HepG2 (cell line): ENCODE measurements around the gene ZNF343. TPM values are rescaled to one million over a fixed set of nuclear protein-coding genes. Genes with fewer than 3 reads are reported as not detected.

Experiments used
- BCL6 ChIP-seq: IDR thresholded peaks from 2 replicates; pipeline ENCODE4 v1.6.1; 2016; ENCODE audit warnings: missing genetic modification reagents, missing compliant biosample characterization
- HNF4A ChIP-seq: sonication (generic); formaldehyde crosslinking; IDR thresholded peaks from 2 replicates; pipeline ENCODE4 v1.4.0; 2020; ENCODE audit warnings: missing genetic modification reagents
- LCORL ChIP-seq, 2 experiments: fragments of 450-650 bp in 1 of 2; sonication (generic) in 1 of 2; formaldehyde crosslinking in 1 of 2; IDR thresholded peaks; 2 replicates each; pipeline versions ENCODE4 v1.5.0 to v1.6.1; 2017 to 2020; ENCODE audit warnings: antibody characterized with exemption in 1 of 2, missing genetic modification reagents in 1 of 2
- NFKB2 ChIP-seq: sonication (generic); formaldehyde crosslinking; IDR thresholded peaks from 2 replicates; pipeline ENCODE4 v1.4.0; 2020; ENCODE audit warnings: missing genetic modification reagents, borderline replicate concordance
- RAD21 ChIP-seq: fragments of 450-650 bp; formaldehyde crosslinking; IDR thresholded peaks from 2 replicates; pipeline ENCODE4 v1.5.0; 2020; ENCODE audit warnings: mild to moderate bottlenecking
- REPIN1 ChIP-seq: sonication (generic); formaldehyde crosslinking; IDR thresholded peaks from 2 replicates; pipeline ENCODE4 v1.8.0; 2022; ENCODE audit warnings: missing genetic modification reagents, low read depth, mild to moderate bottlenecking, borderline replicate concordance
- SIN3B ChIP-seq: fragments of 150-350 bp; IDR thresholded peaks from 2 replicates; pipeline ENCODE4 v1.6.1; 2014; ENCODE audit warnings: low read length
- STAG1 ChIP-seq: sonication (generic); formaldehyde crosslinking; IDR thresholded peaks from 2 replicates; pipeline ENCODE4 v1.4.0; 2020; ENCODE audit warnings: missing genetic modification reagents
- TCF12 ChIP-seq, 2 experiments: fragments of 450-650 bp in 1 of 2; sonication (generic) in 1 of 2; formaldehyde crosslinking in 1 of 2; IDR thresholded peaks; 2 replicates each; pipeline versions ENCODE4 v1.6.1 to v1.8.0; 2017 to 2022; ENCODE audit warnings: antibody characterized with exemption in 1 of 2, mild to moderate bottlenecking in 1 of 2, missing genetic modification reagents in 1 of 2, moderate library complexity in 1 of 2
- TGIF2 ChIP-seq: IDR thresholded peaks from 2 replicates; pipeline ENCODE4 v1.6.1; 2016; ENCODE audit warnings: control low read depth, missing compliant biosample characterization
- ZBTB8A ChIP-seq: sonication (generic); formaldehyde crosslinking; IDR thresholded peaks from 2 replicates; pipeline ENCODE4 v1.4.0; 2020; ENCODE audit warnings: mild to moderate bottlenecking, low read depth, missing genetic modification reagents, borderline replicate concordance
- ZNF296 ChIP-seq: sonication (generic); formaldehyde crosslinking; conservative IDR thresholded peaks from 2 replicates; pipeline ENCODE4 v1.5.0; 2020; ENCODE audit warnings: mild to moderate bottlenecking, missing genetic modification reagents
- ZNF607 ChIP-seq: sonication (generic); formaldehyde crosslinking; IDR thresholded peaks from 2 replicates; pipeline ENCODE4 v1.5.1; 2020; ENCODE audit warnings: missing genetic modification reagents, mild to moderate bottlenecking, borderline replicate concordance
- ZSCAN9 ChIP-seq: IDR thresholded peaks from 2 replicates; pipeline ENCODE4 v1.6.1; 2016; ENCODE audit warnings: borderline replicate concordance
- polyA plus RNA-seq, 8 experiments: library from polyadenylated mRNA; depleted of rRNA in 3 of 8; stranded (reverse) in 7 of 8; unstranded in 1 of 8; fragments of >200 nt; fragmentation: Illumina TruSeq in 4 of 8; extraction: Trizol in 4 of 8; gene quantifications; 2 replicates each; pipeline versions ENCODE4 v1.2.1 to v1.2.3, GENCODE V29; 2011 to 2016; ENCODE audit warnings: low read depth in 4 of 8, missing spikeins in 1 of 8, mixed read lengths in 1 of 8; ENCODE audit not compliant: insufficient read depth in 1 of 8
- total RNA-seq, 5 experiments: library from RNA; depleted of rRNA; stranded (reverse); fragments of >200 nt; fragmentation: Illumina TruSeq; extraction: Trizol; gene quantifications; 2 replicates each; pipeline ENCODE4 v1.2.3, GENCODE V29; 2016; ENCODE audit warnings: low read depth in 1 of 5
- TF ChIP-seq, protein P1 (sequence below): sonication (generic); formaldehyde crosslinking; IDR thresholded peaks from 2 replicates; pipeline ENCODE4 v1.8.0; 2023; ENCODE audit warnings: mild to moderate bottlenecking, missing genetic modification reagents
- TF ChIP-seq, protein P2 (sequence below): sonication (generic); formaldehyde crosslinking; IDR thresholded peaks from 2 replicates; pipeline ENCODE4 v1.9.0; 2021; ENCODE audit warnings: missing genetic modification reagents, mild to moderate bottlenecking, borderline replicate concordance
- TF ChIP-seq, protein P3 (sequence below): sonication (generic); formaldehyde crosslinking; conservative IDR thresholded peaks from 2 replicates; pipeline ENCODE4 v1.8.1; 2023; ENCODE audit warnings: missing genetic modification reagents
- TF ChIP-seq, protein P4 (sequence below): sonication (generic); formaldehyde crosslinking; IDR thresholded peaks from 2 replicates; pipeline ENCODE4 v1.4.0; 2020; ENCODE audit warnings: missing genetic modification reagents, borderline replicate concordance

The ZNF343 gene
- total and polyA plus RNA-seq, 2 of the 13 experiments (the other 11 are each of a cell fraction or from before 2014, with no cell fraction given) = 16.4 to 22.1 TPM

DNA sequence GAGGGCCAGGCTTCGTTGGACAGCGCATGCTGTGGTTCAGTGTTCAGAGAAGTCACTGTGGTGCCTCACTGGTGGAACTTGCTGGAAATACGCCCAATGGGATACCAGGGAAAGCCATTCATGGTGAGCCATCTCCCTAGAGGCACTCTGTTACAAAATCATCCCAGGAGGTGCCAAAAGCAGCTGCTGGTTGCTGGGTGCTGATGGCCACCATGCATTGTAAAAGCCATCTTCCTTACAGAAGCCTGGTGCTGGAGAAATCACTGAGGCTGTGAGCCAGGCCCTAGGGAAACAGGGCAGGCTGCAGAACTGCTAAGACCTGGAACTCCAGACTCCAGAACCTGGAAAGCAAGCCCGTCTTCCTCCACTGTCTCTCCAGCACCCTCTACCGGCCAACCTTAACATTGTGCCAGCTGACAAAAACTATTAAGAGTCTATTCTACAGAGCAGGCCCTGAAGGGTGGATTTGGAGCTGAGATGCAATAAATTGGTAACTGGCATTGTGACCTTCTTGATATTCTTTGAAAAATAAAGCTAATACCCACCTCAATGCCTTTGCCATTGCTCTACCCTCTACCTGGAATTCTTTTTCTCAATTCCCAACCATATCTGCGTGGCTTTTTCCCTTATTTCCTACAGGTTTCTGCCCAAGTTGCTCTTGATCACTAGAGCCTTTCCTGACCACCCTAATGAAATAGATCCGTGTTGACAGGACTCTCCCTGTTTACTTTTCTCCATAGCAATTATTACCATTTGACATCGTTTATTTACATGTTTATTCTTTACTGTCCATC, 56.6 kb downstream of the ZNF343 start (continued):
- TF ChIP-seq, protein P1, sequence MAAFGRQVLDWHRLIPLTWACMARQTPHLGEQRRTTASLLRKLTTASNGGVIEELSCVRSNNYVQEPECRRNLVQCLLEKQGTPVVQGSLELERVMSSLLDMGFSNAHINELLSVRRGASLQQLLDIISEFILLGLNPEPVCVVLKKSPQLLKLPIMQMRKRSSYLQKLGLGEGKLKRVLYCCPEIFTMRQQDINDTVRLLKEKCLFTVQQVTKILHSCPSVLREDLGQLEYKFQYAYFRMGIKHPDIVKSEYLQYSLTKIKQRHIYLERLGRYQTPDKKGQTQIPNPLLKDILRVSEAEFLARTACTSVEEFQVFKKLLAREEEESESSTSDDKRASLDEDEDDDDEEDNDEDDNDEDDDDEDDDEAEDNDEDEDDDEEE (CRISPR knock-in tag) = 0 out of 2 replicates have a peak, but pooled peaks have one; percentile 44
- TF ChIP-seq, protein P2, sequence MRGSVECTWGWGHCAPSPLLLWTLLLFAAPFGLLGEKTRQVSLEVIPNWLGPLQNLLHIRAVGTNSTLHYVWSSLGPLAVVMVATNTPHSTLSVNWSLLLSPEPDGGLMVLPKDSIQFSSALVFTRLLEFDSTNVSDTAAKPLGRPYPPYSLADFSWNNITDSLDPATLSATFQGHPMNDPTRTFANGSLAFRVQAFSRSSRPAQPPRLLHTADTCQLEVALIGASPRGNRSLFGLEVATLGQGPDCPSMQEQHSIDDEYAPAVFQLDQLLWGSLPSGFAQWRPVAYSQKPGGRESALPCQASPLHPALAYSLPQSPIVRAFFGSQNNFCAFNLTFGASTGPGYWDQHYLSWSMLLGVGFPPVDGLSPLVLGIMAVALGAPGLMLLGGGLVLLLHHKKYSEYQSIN (CRISPR knock-in tag) = no peak
- 0 out of 2 replicates have a peak, but pooled peaks have one; percentile 30 for TF ChIP-seq ZNF607 (CRISPR knock-in tag)
- TF ChIP-seq ZSCAN9 (CRISPR knock-in tag) = 0 out of 2 replicates have a peak, but pooled peaks have one; percentile 59
- TF ChIP-seq STAG1 (CRISPR knock-in tag) = peak; percentile 82
- TF ChIP-seq, protein P3, sequence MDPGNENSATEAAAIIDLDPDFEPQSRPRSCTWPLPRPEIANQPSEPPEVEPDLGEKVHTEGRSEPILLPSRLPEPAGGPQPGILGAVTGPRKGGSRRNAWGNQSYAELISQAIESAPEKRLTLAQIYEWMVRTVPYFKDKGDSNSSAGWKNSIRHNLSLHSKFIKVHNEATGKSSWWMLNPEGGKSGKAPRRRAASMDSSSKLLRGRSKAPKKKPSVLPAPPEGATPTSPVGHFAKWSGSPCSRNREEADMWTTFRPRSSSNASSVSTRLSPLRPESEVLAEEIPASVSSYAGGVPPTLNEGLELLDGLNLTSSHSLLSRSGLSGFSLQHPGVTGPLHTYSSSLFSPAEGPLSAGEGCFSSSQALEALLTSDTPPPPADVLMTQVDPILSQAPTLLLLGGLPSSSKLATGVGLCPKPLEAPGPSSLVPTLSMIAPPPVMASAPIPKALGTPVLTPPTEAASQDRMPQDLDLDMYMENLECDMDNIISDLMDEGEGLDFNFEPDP (CRISPR knock-in tag) = 0 out of 2 replicates have a peak, but pooled peaks have one; percentile 64
- TF ChIP-seq, protein P4, sequence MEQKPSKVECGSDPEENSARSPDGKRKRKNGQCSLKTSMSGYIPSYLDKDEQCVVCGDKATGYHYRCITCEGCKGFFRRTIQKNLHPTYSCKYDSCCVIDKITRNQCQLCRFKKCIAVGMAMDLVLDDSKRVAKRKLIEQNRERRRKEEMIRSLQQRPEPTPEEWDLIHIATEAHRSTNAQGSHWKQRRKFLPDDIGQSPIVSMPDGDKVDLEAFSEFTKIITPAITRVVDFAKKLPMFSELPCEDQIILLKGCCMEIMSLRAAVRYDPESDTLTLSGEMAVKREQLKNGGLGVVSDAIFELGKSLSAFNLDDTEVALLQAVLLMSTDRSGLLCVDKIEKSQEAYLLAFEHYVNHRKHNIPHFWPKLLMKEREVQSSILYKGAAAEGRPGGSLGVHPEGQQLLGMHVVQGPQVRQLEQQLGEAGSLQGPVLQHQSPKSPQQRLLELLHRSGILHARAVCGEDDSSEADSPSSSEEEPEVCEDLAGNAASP (CRISPR knock-in tag) = 0 out of 2 replicates have a peak, but pooled peaks have one; percentile 14
- peak; percentile 24; the same call in 1 of the 2 replicates for TF ChIP-seq REPIN1
- no peak for TF ChIP-seq TCF12 (IDR thresholded peaks at IDR 0.05)
- TF ChIP-seq TCF12 (CRISPR knock-in tag; IDR thresholded peaks at IDR 0.05) = no peak
- TF ChIP-seq SIN3B = 0 out of 2 replicates have a peak, but pooled peaks have one; percentile 58
- 0 out of 2 replicates have a peak, but pooled peaks have one; percentile 30 for TF ChIP-seq TGIF2 (CRISPR knock-in tag)
- TF ChIP-seq ZBTB8A (CRISPR knock-in tag) = no peak
- no peak for TF ChIP-seq ZNF296 (CRISPR knock-in tag)
- TF ChIP-seq NFKB2 (CRISPR knock-in tag) = 0 out of 2 replicates have a peak, but pooled peaks have one; percentile 41
- TF ChIP-seq RAD21 (CRISPR knock-in tag) = peak; percentile 49; the same call in 1 of the 2 replicates
- peak; percentile 74 for TF ChIP-seq BCL6 (CRISPR knock-in tag)
- TF ChIP-seq LCORL (IDR thresholded peaks at IDR 0.05) = no peak
- peak; percentile 37; the same call in 1 of the 2 replicates for TF ChIP-seq LCORL (CRISPR knock-in tag; IDR thresholded peaks at IDR 0.05)
- TF ChIP-seq HNF4A (CRISPR knock-in tag) = no peak
